NB4 (cell line): ENCODE data around the gene SLC25A39.

Experiments used
- CTCF ChIP-seq: IDR thresholded peaks from one replicate; pipeline ENCODE4 v1.5.1; 2012; ENCODE audit warnings: low read depth, low read length
- TF ChIP-seq, protein P1 (sequence below): IDR thresholded peaks from 2 replicates; pipeline ENCODE4 v1.6.1; 2011; ENCODE audit warnings: low read depth, low read length

DNA sequence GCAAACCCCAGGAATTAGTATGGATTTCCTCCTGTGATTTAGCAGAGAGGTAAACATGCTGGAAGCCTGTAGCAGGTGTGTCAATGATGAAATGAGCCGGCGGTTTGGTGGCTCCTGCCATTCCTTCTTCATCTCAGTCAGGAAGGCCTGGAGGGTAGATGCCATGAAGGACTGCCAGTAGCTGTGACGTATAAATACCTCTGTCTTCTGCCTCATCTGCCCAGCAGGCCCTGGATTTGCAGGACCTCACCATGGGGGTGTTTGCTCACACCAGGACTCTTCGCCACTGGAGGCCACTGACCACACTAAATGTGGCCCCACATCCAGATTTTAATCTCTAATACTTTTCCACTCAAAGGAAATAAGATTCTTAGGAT is 40.6 kb downstream of the SLC25A39 start:
- no peak for TF ChIP-seq CTCF
- TF ChIP-seq, protein P1, sequence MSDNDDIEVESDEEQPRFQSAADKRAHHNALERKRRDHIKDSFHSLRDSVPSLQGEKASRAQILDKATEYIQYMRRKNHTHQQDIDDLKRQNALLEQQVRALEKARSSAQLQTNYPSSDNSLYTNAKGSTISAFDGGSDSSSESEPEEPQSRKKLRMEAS, result no peak
